ENCODE measurements around the gene KLHL14.

GRCh38 chr18:32722279-32722678 lies 50.5 kb downstream of the KLHL14 start:
- TF ChIP-seq, protein P1, sequence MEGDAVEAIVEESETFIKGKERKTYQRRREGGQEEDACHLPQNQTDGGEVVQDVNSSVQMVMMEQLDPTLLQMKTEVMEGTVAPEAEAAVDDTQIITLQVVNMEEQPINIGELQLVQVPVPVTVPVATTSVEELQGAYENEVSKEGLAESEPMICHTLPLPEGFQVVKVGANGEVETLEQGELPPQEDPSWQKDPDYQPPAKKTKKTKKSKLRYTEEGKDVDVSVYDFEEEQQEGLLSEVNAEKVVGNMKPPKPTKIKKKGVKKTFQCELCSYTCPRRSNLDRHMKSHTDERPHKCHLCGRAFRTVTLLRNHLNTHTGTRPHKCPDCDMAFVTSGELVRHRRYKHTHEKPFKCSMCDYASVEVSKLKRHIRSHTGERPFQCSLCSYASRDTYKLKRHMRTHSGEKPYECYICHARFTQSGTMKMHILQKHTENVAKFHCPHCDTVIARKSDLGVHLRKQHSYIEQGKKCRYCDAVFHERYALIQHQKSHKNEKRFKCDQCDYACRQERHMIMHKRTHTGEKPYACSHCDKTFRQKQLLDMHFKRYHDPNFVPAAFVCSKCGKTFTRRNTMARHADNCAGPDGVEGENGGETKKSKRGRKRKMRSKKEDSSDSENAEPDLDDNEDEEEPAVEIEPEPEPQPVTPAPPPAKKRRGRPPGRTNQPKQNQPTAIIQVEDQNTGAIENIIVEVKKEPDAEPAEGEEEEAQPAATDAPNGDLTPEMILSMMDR (IDR thresholded peaks at IDR 0.05), result no peak
- TF ChIP-seq POLR2A (IDR thresholded peaks at IDR 0.05), result no peak

Measured in body of pancreas (tissue), 4 donors.